OCI-LY1 (cell line): Measurements from ENCODE around the gene HAUS8.
A peak's percentile ranks its signal among the peaks of the same experiment; 100 is the strongest.

ENCODE experiments used
- H2AFZ ChIP-seq: fragments of 200-600 bp; sonication (generic), shearing (Covaris generic); 2 replicates; pipeline ENCODE4 v1.6.0; 2014; ENCODE audit warnings: antibody characterized with exemption, mild to moderate bottlenecking, low read length
- H3F3A ChIP-seq: fragments of 200-600 bp; sonication (generic), shearing (Covaris generic); 2 replicates; pipeline ENCODE4 v1.6.0; 2014; ENCODE audit warnings: mild to moderate bottlenecking, antibody characterized with exemption, low read length, moderate library complexity; ENCODE audit not compliant: insufficient read depth
- H3K27ac ChIP-seq: fragments of 200-600 bp; sonication (generic); 2 replicates; pipeline ENCODE4 v1.5.1; 2014; ENCODE audit warnings: low read length, mixed run types, mild to moderate bottlenecking, low read depth; ENCODE audit not compliant: poor library complexity, severe bottlenecking
- H3K27me3 ChIP-seq: fragments of 200-600 bp; sonication (generic); 2 replicates; pipeline ENCODE4 v1.6.0; 2014; ENCODE audit warnings: antibody characterized with exemption, mild to moderate bottlenecking, low read length, moderate library complexity; ENCODE audit not compliant: insufficient read depth
- H3K36me3 ChIP-seq: fragments of 200-600 bp; sonication (generic); 2 replicates; pipeline ENCODE4 v1.6.1; 2014; ENCODE audit warnings: mild to moderate bottlenecking, antibody characterized with exemption, low read length, moderate library complexity, mixed read lengths; ENCODE audit not compliant: insufficient read depth
- H3K4me1 ChIP-seq: fragments of 200-600 bp; sonication (generic); 2 replicates; pipeline ENCODE4 v1.5.1; 2014; ENCODE audit warnings: mild to moderate bottlenecking, low read length, moderate library complexity; ENCODE audit not compliant: insufficient read depth, severe bottlenecking
- H3K4me2 ChIP-seq: fragments of 200-600 bp; sonication (generic), shearing (Covaris generic); 2 replicates; pipeline ENCODE4 v1.6.1; 2014; ENCODE audit warnings: low read length
- H3K4me3 ChIP-seq: fragments of 200-600 bp; sonication (generic); 2 replicates; pipeline ENCODE4 v1.5.1; 2014; ENCODE audit warnings: low read length, low read depth, mild to moderate bottlenecking, mixed read lengths; ENCODE audit not compliant: poor library complexity, severe bottlenecking
- H3K79me2 ChIP-seq: fragments of 200-600 bp; shearing (Covaris generic); 2 replicates; pipeline ENCODE4 v1.6.1; 2016; ENCODE audit warnings: mixed run types, low read length, mixed read lengths; ENCODE audit not compliant: insufficient read depth
- H3K9ac ChIP-seq: fragments of 200-600 bp; sonication (generic), shearing (Covaris generic); 2 replicates; pipeline ENCODE4 v1.6.1; 2014; ENCODE audit warnings: mild to moderate bottlenecking, low read length, mixed read lengths
- H3K9me2 ChIP-seq: fragments of 200-600 bp; sonication (generic), shearing (Covaris generic); 2 replicates; pipeline ENCODE4 v1.6.1; 2014; ENCODE audit warnings: low read depth, mild to moderate bottlenecking, low read length, mixed read lengths
- H3K9me3 ChIP-seq: fragments of 200-600 bp; shearing (Covaris generic); 2 replicates; pipeline ENCODE4 v1.6.1; 2014; ENCODE audit warnings: low read length, mixed read lengths
- H4K20me1 ChIP-seq: fragments of 200-600 bp; sonication (generic), shearing (Covaris generic); 2 replicates; pipeline ENCODE4 v1.6.0; 2016; ENCODE audit warnings: mild to moderate bottlenecking, low read length; ENCODE audit not compliant: insufficient read depth
- EZH2 ChIP-seq: fragments of 200-600 bp; sonication (generic), shearing (Covaris generic); IDR thresholded peaks from 2 replicates; pipeline ENCODE4 v1.8.0; 2017; ENCODE audit warnings: borderline replicate concordance, mixed run types, mild to moderate bottlenecking, antibody characterized with exemption, low read length, moderate library complexity, mixed read lengths
- TF ChIP-seq, protein P1 (sequence below): fragments of 200-600 bp; sonication (generic), shearing (Covaris generic); IDR thresholded peaks from 2 replicates; pipeline ENCODE4 v1.5.1; 2017; ENCODE audit warnings: mild to moderate bottlenecking, antibody characterized with exemption, low read length, moderate library complexity, mixed read lengths

The HAUS8 gene

DNA sequence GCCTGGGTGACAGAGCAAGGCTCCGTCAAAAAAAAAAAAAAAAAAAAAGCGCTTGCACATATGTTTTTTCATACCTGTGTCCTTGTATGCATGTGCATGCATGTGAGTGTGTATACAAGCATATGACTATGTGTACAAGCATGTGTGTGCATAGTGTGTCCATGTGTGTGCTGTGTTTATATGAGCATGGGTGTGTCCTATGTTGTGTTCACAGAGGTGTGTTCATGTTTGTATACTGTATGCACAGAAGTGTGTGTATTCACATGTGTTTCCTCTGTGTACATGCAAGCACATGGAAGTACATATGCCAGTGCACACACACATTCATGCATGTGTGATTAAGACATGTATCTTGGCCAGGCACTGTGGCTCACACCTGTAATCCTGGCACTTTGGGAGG is 17.4 kb upstream of the HAUS8 start:
- H2AFZ ChIP-seq = no peak overlapping the region
- H3K27me3 ChIP-seq = no peaks in the 10 kb centered on the region
- no peaks in the 10 kb centered on the region; the same call in 1 of the 2 replicates for H3K9me3 ChIP-seq
- H3K36me3 ChIP-seq = peaks cover 24% of the 10 kb centered on the region; the same call in 1 of the 2 replicates
- no peaks in the 10 kb centered on the region for H3K9me2 ChIP-seq
- peaks cover 45% of the 10 kb centered on the region for H3K79me2 ChIP-seq
- no peak overlapping the region for H3K4me2 ChIP-seq
- TF ChIP-seq EZH2 = no peak
- TF ChIP-seq, protein P1, sequence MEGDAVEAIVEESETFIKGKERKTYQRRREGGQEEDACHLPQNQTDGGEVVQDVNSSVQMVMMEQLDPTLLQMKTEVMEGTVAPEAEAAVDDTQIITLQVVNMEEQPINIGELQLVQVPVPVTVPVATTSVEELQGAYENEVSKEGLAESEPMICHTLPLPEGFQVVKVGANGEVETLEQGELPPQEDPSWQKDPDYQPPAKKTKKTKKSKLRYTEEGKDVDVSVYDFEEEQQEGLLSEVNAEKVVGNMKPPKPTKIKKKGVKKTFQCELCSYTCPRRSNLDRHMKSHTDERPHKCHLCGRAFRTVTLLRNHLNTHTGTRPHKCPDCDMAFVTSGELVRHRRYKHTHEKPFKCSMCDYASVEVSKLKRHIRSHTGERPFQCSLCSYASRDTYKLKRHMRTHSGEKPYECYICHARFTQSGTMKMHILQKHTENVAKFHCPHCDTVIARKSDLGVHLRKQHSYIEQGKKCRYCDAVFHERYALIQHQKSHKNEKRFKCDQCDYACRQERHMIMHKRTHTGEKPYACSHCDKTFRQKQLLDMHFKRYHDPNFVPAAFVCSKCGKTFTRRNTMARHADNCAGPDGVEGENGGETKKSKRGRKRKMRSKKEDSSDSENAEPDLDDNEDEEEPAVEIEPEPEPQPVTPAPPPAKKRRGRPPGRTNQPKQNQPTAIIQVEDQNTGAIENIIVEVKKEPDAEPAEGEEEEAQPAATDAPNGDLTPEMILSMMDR = no peak
- H3K27ac ChIP-seq = no peak overlapping the region
- peaks cover 32% of the 10 kb centered on the region for H3K4me1 ChIP-seq
- no peaks in the 10 kb centered on the region for H4K20me1 ChIP-seq
- no peak overlapping the region for H3K9ac ChIP-seq
- H3F3A ChIP-seq = no peaks in the 10 kb centered on the region
- H3K4me3 ChIP-seq = no peak overlapping the region

DNA sequence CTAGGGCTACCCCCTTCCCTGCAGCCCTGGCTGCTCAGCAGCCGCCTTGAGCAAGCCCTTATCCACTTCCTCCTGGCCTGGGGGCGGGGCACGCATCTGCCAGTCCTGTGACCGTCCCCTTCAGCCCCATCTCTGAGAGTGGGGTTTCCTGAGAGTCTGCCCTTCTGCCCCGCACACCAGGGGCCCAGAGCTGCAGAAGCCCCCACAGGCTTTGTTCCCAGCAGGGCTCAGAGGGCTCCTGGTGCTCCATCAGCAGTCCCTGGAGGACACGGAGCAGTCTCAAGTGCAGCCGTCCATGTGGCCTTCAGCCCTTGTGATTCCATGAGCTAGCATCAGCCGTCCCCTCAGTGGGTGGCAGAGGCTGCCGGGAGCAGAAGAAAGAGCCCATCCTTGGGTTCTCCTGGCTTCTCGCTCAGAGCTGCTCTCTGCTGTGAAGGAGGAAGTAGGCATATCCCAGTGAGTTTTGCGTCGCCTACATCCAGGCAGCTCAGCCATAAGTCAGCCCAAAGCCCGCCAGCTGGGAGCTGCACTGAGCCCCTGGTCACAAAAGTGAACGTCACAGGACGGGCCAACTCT is 16.6 kb upstream of the HAUS8 start:
- Histone ChIP-seq H3K9me3 (no peaks in the 10 kb centered on the region; the same call in 1 of the 2 replicates), H3K4me3 (no peak overlapping the region), H3K79me2 (peaks cover 37% of the 10 kb centered on the region), H3K4me2 (peak overlapping the region; percentile 11; the same call in 1 of the 2 replicates), H3K4me1 (peaks cover 32% of the 10 kb centered on the region), H3K36me3 (peaks cover 24% of the 10 kb centered on the region; the same call in 1 of the 2 replicates), H3K9me2 (no peaks in the 10 kb centered on the region), H3K27ac (peak overlapping the region; percentile 55), H2AFZ (no peak overlapping the region), H3K9ac (no peak overlapping the region; the same call in 1 of the 2 replicates), H3F3A (no peaks in the 10 kb centered on the region), H4K20me1 (no peaks in the 10 kb centered on the region), H3K27me3 (no peaks in the 10 kb centered on the region)
- TF ChIP-seq EZH2 = no peak
- TF ChIP-seq, protein P1 = no peak

DNA sequence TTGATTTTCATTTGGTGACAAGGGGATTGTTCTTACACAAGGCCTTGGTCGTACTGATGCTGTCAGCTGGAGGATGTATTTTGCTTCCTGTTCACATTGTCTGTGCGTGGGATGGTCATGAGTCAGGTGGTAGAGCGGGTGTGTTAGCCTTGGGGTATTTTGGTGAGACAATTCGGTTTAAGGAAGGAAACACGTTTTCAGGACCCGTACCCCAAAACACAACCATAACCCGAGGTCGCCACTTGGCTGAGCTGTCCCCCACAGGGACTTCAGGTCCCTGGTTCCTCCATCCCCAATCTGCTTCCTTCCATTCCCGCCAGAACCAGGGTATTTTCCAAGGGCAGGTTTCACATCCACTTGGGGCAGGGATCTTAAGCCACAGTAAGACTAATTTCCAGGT is 15.3 kb upstream of the HAUS8 start:
- H3K27ac ChIP-seq = no peak overlapping the region
- no peak for TF ChIP-seq EZH2
- TF ChIP-seq, protein P1 = no peak
- H3K9me2 ChIP-seq = no peaks in the 10 kb centered on the region
- H2AFZ ChIP-seq = no peak overlapping the region
- H3K4me3 ChIP-seq = no peak overlapping the region
- peaks cover 29% of the 10 kb centered on the region for H3K79me2 ChIP-seq
- H4K20me1 ChIP-seq = no peaks in the 10 kb centered on the region
- no peak overlapping the region for H3K4me2 ChIP-seq
- no peaks in the 10 kb centered on the region for H3F3A ChIP-seq
- peaks cover 25% of the 10 kb centered on the region; the same call in 1 of the 2 replicates for H3K36me3 ChIP-seq
- no peaks in the 10 kb centered on the region; the same call in 1 of the 2 replicates for H3K9me3 ChIP-seq
- no peak overlapping the region for H3K9ac ChIP-seq
- peaks cover 32% of the 10 kb centered on the region for H3K4me1 ChIP-seq
- H3K27me3 ChIP-seq = no peaks in the 10 kb centered on the region
